Pancreas (tissue), 10 donors: ENCODE measurements around the gene SRPK3. TPM values are rescaled to one million over a fixed set of nuclear protein-coding genes. Genes with fewer than 3 reads are reported as not detected.
A peak's percentile ranks its signal among the peaks of the same experiment; 100 is the strongest.

Experiments
- ATAC-seq, 4 donors: fragments of 200-7000 bp; cut with Tn5 transposase; one replicate each; pipeline versions ENCODE4 v1.8.0 to v1.9.1; 2020; ENCODE audit warnings: mild to moderate bottlenecking in 4 of 4, moderate library complexity in 4 of 4
- DNase-seq, 6 donors: peaks; one replicate each; pipeline ENCODE4 v3.0.0-alpha.2; 2020
- FAIRE-seq: peaks from 2 replicates; lab custom pipeline; 2012; peaks lifted over from hg19 to GRCh38; lab: Jason Lieb, UNC
- H3K27ac ChIP-seq, 4 donors: fragments of 200-600 bp; sonication (generic); 1 replicate in 3 of 4; 2 replicates in 1 of 4; pipeline versions ENCODE4 v1.5.0 to v1.8.0; 2020
- H3K27me3 ChIP-seq, 4 donors: fragments of 200-600 bp; one replicate each; pipeline ENCODE4 v1.8.0; 2021
- H3K36me3 ChIP-seq, 3 donors: fragments of 200-600 bp; sonication (generic) in 1 of 3; one replicate each; pipeline versions ENCODE4 v1.5.0 to v1.8.0; 2020 to 2021
- H3K4me1 ChIP-seq, 3 donors: fragments of 200-600 bp; one replicate each; pipeline ENCODE4 v1.8.0; 2021
- H3K4me3 ChIP-seq, 4 donors: fragments of 200-600 bp; sonication (generic) in 2 of 4; one replicate each; pipeline versions ENCODE4 v1.5.0 to v1.8.0; 2020 to 2021
- H3K9me3 ChIP-seq, 4 donors: fragments of 200-600 bp; one replicate each; pipeline ENCODE4 v1.8.0; 2021
- WGBS, 2 donors: extraction: QIAGEN DNeasy Blood & Tissue Kit; methylation state at CpG; one replicate each; pipeline ENCODE4 v1.1.7; 2013; 5-methylcytosine and 5-hydroxymethylcytosine counted together
- intact Hi-C, 3 donors: fragments of 100-400 bp; cut with DNase I; formaldehyde crosslinking; loops; one replicate each; pipeline versions ENCODE4 v1.11.1 to v1.14.2; 2022
- polyA plus RNA-seq, 2 donors: library from polyadenylated mRNA; stranded (reverse); fragments of 200-250 nt; gene quantifications; one replicate each; pipeline ENCODE4 v1.2.3, GENCODE V29; 2013
- total RNA-seq, 6 donors: library from RNA; stranded (reverse); fragmentation: NEBNext Ultra II Directional in 4 of 6; extraction: Animal tissue kit (Norgen Biotek cat#: 25700) in 4 of 6; gene quantifications; one replicate each; pipeline versions ENCODE4 v1.2.1 to v1.2.4, GENCODE V29; 2021 to 2023
- TF ChIP-seq, protein P1 (sequence below), 4 donors: fragments of 200-600 bp; sonication (generic) in 3 of 4; IDR thresholded peaks; one replicate each; pipeline versions ENCODE4 v1.5.0 to v1.8.0; 2021; ENCODE audit warnings: antibody characterized with exemption in 4 of 4
- donor health status: healthy with polysubstance abuse.
- donor health status: DM: no; HTN: no; CAD: no; lungs with moderate emphysema.
- donor health status: DM: no; HTN: no; CAD: no.
- donor health status: control.
- donor health status: control.
- donor health status: Bipolar disorder and iron deficiency.
- donor health status: DM: yes; HTN: yes; CAD: no.
- donor health status: DM: no; HTN: no; CAD: no.
- donor health status: DM: no; HTN: no; CAD: no.
- donor health status: DM: yes; HTN: yes; CAD: no.

SRPK3 gene
- total and polyA plus RNA-seq, 8 donors: 0.12 to 1.5 (median 0.24) TPM; not detected in 1

DNA sequence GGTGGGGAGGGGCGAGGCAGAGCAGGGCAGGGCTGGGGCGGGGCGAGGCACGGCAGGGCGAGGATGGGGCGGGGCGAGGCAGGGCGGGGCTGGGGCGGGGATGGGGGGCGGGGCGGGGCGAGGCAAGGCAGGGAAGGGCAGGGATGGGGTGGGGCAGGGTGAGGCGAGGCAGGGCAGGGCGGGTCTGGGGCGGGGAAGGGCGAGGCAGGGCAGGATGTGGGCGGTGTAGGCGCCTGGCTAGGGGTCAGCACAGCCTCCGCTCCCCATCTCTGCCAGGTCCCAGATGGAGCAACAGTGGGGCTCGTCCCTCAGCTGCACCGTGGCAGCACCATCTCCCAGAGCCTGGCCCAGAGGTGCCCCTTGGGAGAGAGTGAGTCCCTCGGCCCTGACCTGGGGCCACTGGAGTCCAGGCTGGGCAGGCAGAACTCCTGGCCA lies 4.2 kb upstream of the SRPK3 start:
- Histone ChIP-seq H3K27ac (no peak overlapping the region), H3K4me3 (no peak overlapping the region), H3K9me3 (no peaks in the 10 kb centered on the region), H3K27me3 (no peaks in the 10 kb centered on the region), H3K4me1 (no peaks in the 10 kb centered on the region), H3K36me3 (no peaks in the 10 kb centered on the region)
- DNase-seq (peak in 1 of 6 donors; percentile 46), ATAC-seq (no peak), FAIRE-seq (no peak)
- 85 to 88% methylated on average over 5 to 10 of the region's 22 CpGs for WGBS, 2 donors
- TF ChIP-seq, protein P1, sequence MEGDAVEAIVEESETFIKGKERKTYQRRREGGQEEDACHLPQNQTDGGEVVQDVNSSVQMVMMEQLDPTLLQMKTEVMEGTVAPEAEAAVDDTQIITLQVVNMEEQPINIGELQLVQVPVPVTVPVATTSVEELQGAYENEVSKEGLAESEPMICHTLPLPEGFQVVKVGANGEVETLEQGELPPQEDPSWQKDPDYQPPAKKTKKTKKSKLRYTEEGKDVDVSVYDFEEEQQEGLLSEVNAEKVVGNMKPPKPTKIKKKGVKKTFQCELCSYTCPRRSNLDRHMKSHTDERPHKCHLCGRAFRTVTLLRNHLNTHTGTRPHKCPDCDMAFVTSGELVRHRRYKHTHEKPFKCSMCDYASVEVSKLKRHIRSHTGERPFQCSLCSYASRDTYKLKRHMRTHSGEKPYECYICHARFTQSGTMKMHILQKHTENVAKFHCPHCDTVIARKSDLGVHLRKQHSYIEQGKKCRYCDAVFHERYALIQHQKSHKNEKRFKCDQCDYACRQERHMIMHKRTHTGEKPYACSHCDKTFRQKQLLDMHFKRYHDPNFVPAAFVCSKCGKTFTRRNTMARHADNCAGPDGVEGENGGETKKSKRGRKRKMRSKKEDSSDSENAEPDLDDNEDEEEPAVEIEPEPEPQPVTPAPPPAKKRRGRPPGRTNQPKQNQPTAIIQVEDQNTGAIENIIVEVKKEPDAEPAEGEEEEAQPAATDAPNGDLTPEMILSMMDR (IDR thresholded peaks at IDR 0.05): no peak
- intact Hi-C loops: loop anchor here in 1 of 3 donors (10.0 kb wide), 1 partner anchor 178 kb away; no protein-coding TSS in a partner anchor

GRCh38 chrX:153777261-153778090 lies 3.4 kb upstream of the SRPK3 start:
- H3K27me3 ChIP-seq: no peaks in the 10 kb centered on the region
- H3K4me3 ChIP-seq: no peak overlapping the region
- TF ChIP-seq, protein P1 (IDR thresholded peaks at IDR 0.05): no peak
- ATAC-seq (no peak), FAIRE-seq (no peak), DNase-seq (peak in 3 of 6 donors; percentile 18 to 72 (median 41))
- H3K9me3 ChIP-seq: no peaks in the 10 kb centered on the region
- WGBS, 2 donors: 76 to 88% methylated on average over 34 of the region's 34 CpGs
- no peaks in the 10 kb centered on the region for H3K4me1 ChIP-seq
- H3K27ac ChIP-seq: no peak overlapping the region
- H3K36me3 ChIP-seq: no peaks in the 10 kb centered on the region
- intact Hi-C loops: loop anchor here in 1 of 3 donors (10.0 kb wide), 1 partner anchor 177 kb away; no protein-coding TSS in a partner anchor

GRCh38 chrX:153778181-153778580 lies 2.7 kb upstream of the SRPK3 start:
- intact Hi-C loops: loop anchor here in 1 of 3 donors (10.0 kb wide), 1 partner anchor 177 kb away; no protein-coding TSS in a partner anchor
- WGBS, 2 donors: 62 to 75% methylated on average over 17 of the region's 17 CpGs
- FAIRE-seq (no peak), DNase-seq (peak in 3 of 6 donors; percentile 16 to 57 (median 54)), ATAC-seq (no peak)
- no peaks in the 10 kb centered on the region for H3K9me3 ChIP-seq
- no peak overlapping the region for H3K27ac ChIP-seq
- H3K4me1 ChIP-seq: no peaks in the 10 kb centered on the region
- no peaks in the 10 kb centered on the region for H3K36me3 ChIP-seq
- TF ChIP-seq, protein P1 (IDR thresholded peaks at IDR 0.05): no peak
- no peak overlapping the region for H3K4me3 ChIP-seq
- no peaks in the 10 kb centered on the region for H3K27me3 ChIP-seq

GRCh38 chrX:153778684-153779101 lies 2.1 kb upstream of the SRPK3 start:
- no peak overlapping the region for H3K27ac ChIP-seq
- no peak for FAIRE-seq
- no peaks in the 10 kb centered on the region for H3K9me3 ChIP-seq
- no peak for ATAC-seq
- whole genome bisulfite sequencing, 2 donors: 68 to 80% methylated on average over 16 of the region's 16 CpGs
- TF ChIP-seq, protein P1 (IDR thresholded peaks at IDR 0.05): no peak
- no peak overlapping the region for H3K4me3 ChIP-seq
- no peaks in the 10 kb centered on the region for H3K4me1 ChIP-seq
- DNase-seq: peak in 2 of 6 donors; percentile 18 to 68
- H3K36me3 ChIP-seq: no peaks in the 10 kb centered on the region
- intact Hi-C loops: loop anchor here in 1 of 3 donors (10.0 kb wide), 1 partner anchor 176 kb away; no protein-coding TSS in a partner anchor
- H3K27me3 ChIP-seq: no peaks in the 10 kb centered on the region
